CD4-positive, alpha-beta T cell (primary cell): ENCODE measurements around the gene INPP5A. TPM values are rescaled to one million over a fixed set of nuclear protein-coding genes. Genes with fewer than 3 reads are reported as not detected.

Experiments
- ATAC-seq: fragments of 200-7000 bp; cut with Tn5 transposase; one replicate; pipeline ENCODE4 v1.10.0; 2022; ENCODE audit warnings: mild to moderate bottlenecking; ENCODE audit not compliant: poor library complexity
- CTCF ChIA-PET: fragments of 350-600 bp; sonication (Branson Sonifier 250); formaldehyde crosslinking; loops from one replicate; lab custom pipeline; 2021; ENCODE audit warnings: antibody characterized with exemption, inconsistent platforms; lab: Charles Lee
- POLR2A ChIA-PET: fragments of 350-600 bp; sonication (Branson Sonifier 250); formaldehyde crosslinking; loops from one replicate; lab custom pipeline; 2021; ENCODE audit warnings: antibody characterized with exemption, inconsistent platforms; lab: Charles Lee
- DNase-seq, 14 experiments: peaks; one replicate each; pipeline ENCODE4 v3.0.0-alpha.2; 2013 to 2020; ENCODE audit warnings: mixed read lengths in 2 of 14
- H3K27ac ChIP-seq, 2 donors: one replicate each; pipeline versions ENCODE4 v1.5.1 to v1.7.0; 2013; ENCODE audit warnings: low read length in 2 of 2, low read depth in 1 of 2, mild to moderate bottlenecking in 1 of 2
- H3K27me3 ChIP-seq, 2 experiments: 1 replicate in 1 of 2; 2 replicates in 1 of 2; pipeline versions ENCODE4 v1.6.1 to v1.7.0; 2013; ENCODE audit warnings: low read length in 2 of 2, control low read depth in 1 of 2, mild to moderate bottlenecking in 1 of 2, moderate library complexity in 1 of 2; ENCODE audit not compliant: insufficient read depth in 2 of 2, control insufficient read depth in 1 of 2
- H3K36me3 ChIP-seq: one replicate; pipeline ENCODE4 v1.6.1; 2013; ENCODE audit warnings: low read length, control low read depth; ENCODE audit not compliant: insufficient read depth
- H3K4me1 ChIP-seq: one replicate; pipeline ENCODE4 v1.6.1; 2013; ENCODE audit warnings: low read length, control low read depth; ENCODE audit not compliant: insufficient read depth
- H3K4me3 ChIP-seq: one replicate; pipeline ENCODE4 v1.5.1; 2013; ENCODE audit warnings: mild to moderate bottlenecking, low read length, moderate library complexity
- H3K9me3 ChIP-seq, 2 experiments: 1 replicate in 1 of 2; 2 replicates in 1 of 2; pipeline versions ENCODE4 v1.6.1 to v1.7.0; 2013; ENCODE audit warnings: low read length in 2 of 2, mild to moderate bottlenecking in 2 of 2, control low read depth in 1 of 2, moderate library complexity in 1 of 2; ENCODE audit not compliant: control insufficient read depth in 1 of 2, insufficient read depth in 1 of 2
- H3K27ac Mint-ChIP-seq: one replicate; pipeline ENCODE4 v1.8.0; 2020; ENCODE audit warnings: mixed read lengths
- H3K27me3 Mint-ChIP-seq: one replicate; pipeline ENCODE4 v1.8.0; 2021; ENCODE audit warnings: mixed read lengths
- H3K36me3 Mint-ChIP-seq: one replicate; pipeline ENCODE4 v1.8.0; 2021; ENCODE audit warnings: low read depth, mixed read lengths
- H3K4me1 Mint-ChIP-seq: one replicate; pipeline ENCODE4 v1.8.0; 2021; ENCODE audit warnings: low read depth, mixed read lengths
- H3K4me3 Mint-ChIP-seq: one replicate; pipeline ENCODE4 v1.8.0; 2020; ENCODE audit warnings: mild to moderate bottlenecking, mixed read lengths
- H3K9me3 Mint-ChIP-seq: one replicate; pipeline ENCODE4 v1.8.0; 2020; ENCODE audit warnings: mixed read lengths
- intact Hi-C, 2 experiments: fragments of 100-400 bp; cut with DNase I in 1 of 2; cut with micrococcal nuclease in 1 of 2; formaldehyde crosslinking; loops; one replicate each; pipeline versions ENCODE4 v1.15.1 to v1.9.0; 2023 to 2025; cut with DNase I, micrococcal nuclease
- total RNA-seq, 174 experiments: library from RNA in 2 of 174; stranded (reverse) in 2 of 174; gene quantifications; one replicate each; pipeline ENCODE4 v1.2.3 and lab custom pipeline; 2021 to 2026
- TF ChIP-seq, protein P1 (sequence below): fragments of 200-600 bp; IDR thresholded peaks from one replicate; pipeline ENCODE4 v1.8.0; 2022; ENCODE audit warnings: antibody characterized with exemption, mild to moderate bottlenecking

Gene INPP5A
- total RNA-seq, 2 experiments from 2014 or later, result 22.0 to 24.8 TPM

GRCh38 chr10:132496360-132497062 is 41.1 kb upstream of the INPP5A start:
- no peaks in the 10 kb centered on the region for H3K27me3 Mint-ChIP-seq
- CTCF ChIA-PET, result no interaction called here
- H3K4me1 Mint-ChIP-seq, result no peaks in the 10 kb centered on the region

GRCh38 chr10:132497063-132497680 is 40.4 kb upstream of the INPP5A start:
- Mint-ChIP-seq H3K36me3 (no peaks in the 10 kb centered on the region), H3K4me1 (no peaks in the 10 kb centered on the region), H3K4me3 (no peak overlapping the region), H3K27me3 (no peaks in the 10 kb centered on the region), H3K27ac (no peak overlapping the region), H3K9me3 (no peaks in the 10 kb centered on the region)
- peaks cover 0 to 3% of the 10 kb centered on the region in 2 experiments for H3K9me3 ChIP-seq
- CTCF ChIA-PET, result no interaction called here
- POLR2A ChIA-PET, result no interaction called here
- DNase-seq, result no peak
- no peak for ATAC-seq
- no peak overlapping the region for H3K27ac ChIP-seq
- H3K27me3 ChIP-seq, result peaks cover 0 to 6% of the 10 kb centered on the region in 2 experiments
- TF ChIP-seq, protein P1, sequence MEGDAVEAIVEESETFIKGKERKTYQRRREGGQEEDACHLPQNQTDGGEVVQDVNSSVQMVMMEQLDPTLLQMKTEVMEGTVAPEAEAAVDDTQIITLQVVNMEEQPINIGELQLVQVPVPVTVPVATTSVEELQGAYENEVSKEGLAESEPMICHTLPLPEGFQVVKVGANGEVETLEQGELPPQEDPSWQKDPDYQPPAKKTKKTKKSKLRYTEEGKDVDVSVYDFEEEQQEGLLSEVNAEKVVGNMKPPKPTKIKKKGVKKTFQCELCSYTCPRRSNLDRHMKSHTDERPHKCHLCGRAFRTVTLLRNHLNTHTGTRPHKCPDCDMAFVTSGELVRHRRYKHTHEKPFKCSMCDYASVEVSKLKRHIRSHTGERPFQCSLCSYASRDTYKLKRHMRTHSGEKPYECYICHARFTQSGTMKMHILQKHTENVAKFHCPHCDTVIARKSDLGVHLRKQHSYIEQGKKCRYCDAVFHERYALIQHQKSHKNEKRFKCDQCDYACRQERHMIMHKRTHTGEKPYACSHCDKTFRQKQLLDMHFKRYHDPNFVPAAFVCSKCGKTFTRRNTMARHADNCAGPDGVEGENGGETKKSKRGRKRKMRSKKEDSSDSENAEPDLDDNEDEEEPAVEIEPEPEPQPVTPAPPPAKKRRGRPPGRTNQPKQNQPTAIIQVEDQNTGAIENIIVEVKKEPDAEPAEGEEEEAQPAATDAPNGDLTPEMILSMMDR, result no peak
- H3K4me3 ChIP-seq, result no peak overlapping the region
- H3K36me3 ChIP-seq, result no peaks in the 10 kb centered on the region
- intact Hi-C loops, result no loop called here
- no peaks in the 10 kb centered on the region for H3K4me1 ChIP-seq

More at GRCh38 chr10:132496360-132497062, 41.1 kb upstream of the INPP5A start:
- ATAC-seq (no peak), DNase-seq (no peak)
- Histone ChIP-seq H3K9me3 (peaks cover 0 to 3% of the 10 kb centered on the region in 2 experiments), H3K4me3 (no peak overlapping the region), H3K27ac (no peak overlapping the region), H3K4me1 (no peaks in the 10 kb centered on the region), H3K27me3 (peaks cover 0 to 6% of the 10 kb centered on the region in 2 experiments), H3K36me3 (no peaks in the 10 kb centered on the region)
- H3K36me3 Mint-ChIP-seq, result no peaks in the 10 kb centered on the region
- TF ChIP-seq, protein P1, result no peak
- H3K9me3 Mint-ChIP-seq, result no peaks in the 10 kb centered on the region
- intact Hi-C loops, result no loop called here
- POLR2A ChIA-PET, result no interaction called here
- no peak overlapping the region for H3K4me3 Mint-ChIP-seq
- H3K27ac Mint-ChIP-seq, result no peak overlapping the region

DNA sequence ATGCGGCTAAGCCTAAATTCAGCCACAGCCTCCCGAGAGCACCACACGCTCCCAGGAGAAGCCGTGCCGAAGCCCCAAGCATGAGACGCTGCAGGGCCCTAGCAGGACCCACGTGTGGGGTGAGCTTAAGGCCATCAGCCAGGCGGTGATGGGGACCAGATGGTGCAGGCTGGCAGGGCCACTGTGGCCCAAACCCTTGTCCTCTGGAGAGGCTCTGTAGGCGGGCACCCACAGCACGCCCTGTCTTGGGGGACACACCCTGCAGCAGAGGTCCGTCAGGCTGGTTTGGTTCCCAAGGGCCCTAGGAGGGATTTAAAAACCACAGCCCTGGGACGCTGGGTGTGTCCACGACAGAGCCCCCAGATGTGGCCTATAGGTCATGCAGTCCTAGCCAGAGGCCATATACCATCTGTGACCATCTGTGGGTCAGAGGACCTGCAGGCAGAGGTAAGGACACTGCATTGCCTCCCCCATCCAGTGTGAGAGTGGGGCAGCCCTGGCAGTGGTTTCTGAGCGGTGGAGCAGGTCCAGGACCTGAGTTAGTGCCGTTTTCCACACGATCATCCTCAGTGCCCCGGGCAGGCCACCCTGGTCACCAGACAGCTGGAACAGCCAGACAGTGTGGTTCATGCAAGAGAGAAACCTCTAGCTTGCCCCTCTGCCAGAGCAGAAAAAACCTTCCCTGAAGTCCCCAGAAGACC is 39.6 kb upstream of the INPP5A start:
- H3K36me3 Mint-ChIP-seq, result no peaks in the 10 kb centered on the region
- intact Hi-C loops, result no loop called here
- peaks cover 0 to 6% of the 10 kb centered on the region in 2 experiments for H3K27me3 ChIP-seq
- ATAC-seq (no peak), DNase-seq (peak in 1 of 14 experiments; percentile 11)
- TF ChIP-seq, protein P1, result no peak
- no peaks in the 10 kb centered on the region for H3K4me1 Mint-ChIP-seq
- no peak overlapping the region for H3K27ac Mint-ChIP-seq
- no peaks in the 10 kb centered on the region for H3K27me3 Mint-ChIP-seq
- H3K4me3 Mint-ChIP-seq, result no peak overlapping the region
- ChIA-PET POLR2A (no interaction called here), CTCF (no interaction called here)
- H3K9me3 Mint-ChIP-seq, result no peaks in the 10 kb centered on the region
- H3K36me3 ChIP-seq, result no peaks in the 10 kb centered on the region
- H3K27ac ChIP-seq, result no peak overlapping the region
- no peak overlapping the region for H3K4me3 ChIP-seq
- H3K9me3 ChIP-seq, result peaks cover 0 to 3% of the 10 kb centered on the region in 2 experiments
- H3K4me1 ChIP-seq, result no peaks in the 10 kb centered on the region
